Nucleus accumbens (tissue), 56 donors: ENCODE results near the gene MYH10.
"Not testable (repeated sequence)": the region's sequence is repeated elsewhere in the genome, so short reads cannot be mapped to it uniquely, and the experiment has no call there.

Source experiments
- DNase-seq, 56 donors: peaks; one replicate each; lab custom pipeline; 2025; lab: John Stamatoyannopoulos, UW

MYH10 gene

GRCh38 chr17:8630227-8630801, at the start of gene MYH10:
Gene MYH10 (minus strand): TSS chr17:8630725. CDS start chr17:8623246, 7,479 bp downstream.
- peak in 12 of 56 donors; percentile 21 to 49 (median 32) for DNase-seq

GRCh38 chr17:8679126-8679525, 48.6 kb upstream of the MYH10 start:
- DNase-seq: no peak

GRCh38 chr17:8675306-8675705, 44.8 kb upstream of the MYH10 start:
- DNase-seq: no peak

- DNase-seq: no peak
These were observed 44.1 kb upstream of the MYH10 start for GRCh38 chr17:8674344-8675305.

GRCh38 chr17:8673612-8674011, 43.1 kb upstream of the MYH10 start:
- DNase-seq: no peak

- DNase-seq: no peak
These were observed 41.8 kb upstream of the MYH10 start for GRCh38 chr17:8672326-8672725.

- DNase-seq: no peak
These were observed 39.9 kb upstream of the MYH10 start for GRCh38 chr17:8670421-8670820.

- DNase-seq: no peak
These were observed 37.7 kb upstream of the MYH10 start for GRCh38 chr17:8668176-8668740.

- DNase-seq: no peak
These were observed 36.9 kb upstream of the MYH10 start for GRCh38 chr17:8667421-8667820.

GRCh38 chr17:8665684-8666083, 35.2 kb upstream of the MYH10 start:
- no peak for DNase-seq

- no peak for DNase-seq
These were observed 34.1 kb upstream of the MYH10 start for GRCh38 chr17:8664456-8665126.

- DNase-seq: no peak
These were observed 32.4 kb upstream of the MYH10 start for GRCh38 chr17:8662973-8663372.

- DNase-seq: no peak
These were observed 31.7 kb upstream of the MYH10 start for GRCh38 chr17:8662076-8662831.

GRCh38 chr17:8660709-8661108, 30.2 kb upstream of the MYH10 start:
- not testable (repeated sequence) for DNase-seq

- no peak for DNase-seq
These were observed 29.4 kb upstream of the MYH10 start for GRCh38 chr17:8659758-8660410.

GRCh38 chr17:8658810-8659209, 28.3 kb upstream of the MYH10 start:
- no peak for DNase-seq

- no peak for DNase-seq
These were observed 26.2 kb upstream of the MYH10 start for GRCh38 chr17:8656693-8657092.

GRCh38 chr17:8654822-8655221, 24.3 kb upstream of the MYH10 start:
- no peak for DNase-seq

- no peak for DNase-seq
These were observed 20.5 kb upstream of the MYH10 start for GRCh38 chr17:8651013-8651412.

- no peak for DNase-seq
These were observed 19.6 kb upstream of the MYH10 start for GRCh38 chr17:8650119-8650499.
